22Rv1 (cell line): ENCODE results near the gene KIF27.
"Not testable (repeated sequence)": the region's sequence is repeated elsewhere in the genome, so short reads cannot be mapped to it uniquely, and the experiment has no call there.

Source experiments
- H3K27ac ChIP-seq: fragments of 450-650 bp; 2 replicates; pipeline ENCODE4 v1.5.1; 2017
- ZFX ChIP-seq: fragments of 450-650 bp; IDR thresholded peaks from 2 replicates; pipeline ENCODE4 v1.6.1; 2017; ENCODE audit warnings: antibody characterized with exemption, borderline replicate concordance
- TF ChIP-seq, protein P1 (sequence below): fragments of 450-650 bp; IDR thresholded peaks from 2 replicates; pipeline ENCODE4 v1.5.1; 2017; ENCODE audit warnings: mild to moderate bottlenecking

Gene KIF27

DNA sequence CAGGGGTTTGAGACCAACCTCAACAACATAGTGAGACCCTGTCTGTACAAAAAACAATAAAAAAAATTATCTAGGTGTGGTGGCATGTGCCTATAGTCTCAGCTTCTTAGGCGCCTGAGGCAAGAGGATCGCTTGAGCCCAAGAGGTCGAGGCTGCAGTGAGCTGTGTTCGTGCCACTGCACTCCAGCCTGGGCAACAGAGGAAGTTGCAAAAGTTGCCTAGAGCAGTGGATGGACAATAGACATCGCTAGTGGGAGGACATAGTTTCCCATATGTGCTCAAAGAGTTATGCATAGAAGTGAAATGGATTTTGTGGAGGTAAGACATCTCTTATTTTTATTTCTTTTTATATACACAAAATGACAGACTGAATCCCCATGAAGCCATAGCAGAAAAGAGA, 39.8 kb upstream of the KIF27 start:
- no peak overlapping the region for H3K27ac ChIP-seq
- TF ChIP-seq, protein P1, sequence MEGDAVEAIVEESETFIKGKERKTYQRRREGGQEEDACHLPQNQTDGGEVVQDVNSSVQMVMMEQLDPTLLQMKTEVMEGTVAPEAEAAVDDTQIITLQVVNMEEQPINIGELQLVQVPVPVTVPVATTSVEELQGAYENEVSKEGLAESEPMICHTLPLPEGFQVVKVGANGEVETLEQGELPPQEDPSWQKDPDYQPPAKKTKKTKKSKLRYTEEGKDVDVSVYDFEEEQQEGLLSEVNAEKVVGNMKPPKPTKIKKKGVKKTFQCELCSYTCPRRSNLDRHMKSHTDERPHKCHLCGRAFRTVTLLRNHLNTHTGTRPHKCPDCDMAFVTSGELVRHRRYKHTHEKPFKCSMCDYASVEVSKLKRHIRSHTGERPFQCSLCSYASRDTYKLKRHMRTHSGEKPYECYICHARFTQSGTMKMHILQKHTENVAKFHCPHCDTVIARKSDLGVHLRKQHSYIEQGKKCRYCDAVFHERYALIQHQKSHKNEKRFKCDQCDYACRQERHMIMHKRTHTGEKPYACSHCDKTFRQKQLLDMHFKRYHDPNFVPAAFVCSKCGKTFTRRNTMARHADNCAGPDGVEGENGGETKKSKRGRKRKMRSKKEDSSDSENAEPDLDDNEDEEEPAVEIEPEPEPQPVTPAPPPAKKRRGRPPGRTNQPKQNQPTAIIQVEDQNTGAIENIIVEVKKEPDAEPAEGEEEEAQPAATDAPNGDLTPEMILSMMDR, result no peak
- TF ChIP-seq ZFX, result no peak

DNA sequence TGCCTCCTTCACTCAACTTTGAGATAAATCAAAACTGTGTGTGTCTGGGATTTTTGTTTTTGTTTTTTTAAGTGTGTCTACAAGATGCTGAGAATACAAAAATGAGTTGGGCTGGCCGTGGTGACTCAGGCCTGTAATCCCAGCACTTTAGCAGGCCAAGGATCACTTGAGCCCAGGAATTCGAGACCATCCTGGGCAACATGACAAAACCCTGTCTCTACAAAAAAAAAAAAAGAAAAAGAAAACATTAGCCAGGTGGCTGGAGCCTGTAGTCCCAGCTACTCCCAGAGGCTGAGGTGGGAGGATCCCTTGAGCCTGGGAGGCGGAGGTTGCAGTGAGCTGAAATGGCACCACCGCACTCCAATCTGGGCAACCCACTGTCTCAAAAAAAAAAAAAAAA, 37.8 kb upstream of the KIF27 start:
- TF ChIP-seq, protein P1, result no peak
- no peak for TF ChIP-seq ZFX
- H3K27ac ChIP-seq, result no peak overlapping the region

DNA sequence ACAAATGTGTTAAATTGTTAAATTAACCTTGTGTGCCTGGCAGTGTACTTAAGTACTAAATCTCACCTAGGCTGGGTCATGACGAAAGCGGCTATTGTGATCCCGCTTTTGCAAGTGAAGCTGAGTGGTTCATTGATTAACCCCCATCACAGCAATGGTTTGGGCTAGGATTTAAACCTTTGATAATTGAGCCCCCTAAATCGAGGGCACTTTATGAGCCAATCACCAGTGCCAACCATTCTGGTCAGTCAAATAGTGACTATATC, 35.9 kb upstream of the KIF27 start:
- H3K27ac ChIP-seq, result peak overlapping the region; percentile 95
- TF ChIP-seq, protein P1, result no peak
- no peak for TF ChIP-seq ZFX

DNA sequence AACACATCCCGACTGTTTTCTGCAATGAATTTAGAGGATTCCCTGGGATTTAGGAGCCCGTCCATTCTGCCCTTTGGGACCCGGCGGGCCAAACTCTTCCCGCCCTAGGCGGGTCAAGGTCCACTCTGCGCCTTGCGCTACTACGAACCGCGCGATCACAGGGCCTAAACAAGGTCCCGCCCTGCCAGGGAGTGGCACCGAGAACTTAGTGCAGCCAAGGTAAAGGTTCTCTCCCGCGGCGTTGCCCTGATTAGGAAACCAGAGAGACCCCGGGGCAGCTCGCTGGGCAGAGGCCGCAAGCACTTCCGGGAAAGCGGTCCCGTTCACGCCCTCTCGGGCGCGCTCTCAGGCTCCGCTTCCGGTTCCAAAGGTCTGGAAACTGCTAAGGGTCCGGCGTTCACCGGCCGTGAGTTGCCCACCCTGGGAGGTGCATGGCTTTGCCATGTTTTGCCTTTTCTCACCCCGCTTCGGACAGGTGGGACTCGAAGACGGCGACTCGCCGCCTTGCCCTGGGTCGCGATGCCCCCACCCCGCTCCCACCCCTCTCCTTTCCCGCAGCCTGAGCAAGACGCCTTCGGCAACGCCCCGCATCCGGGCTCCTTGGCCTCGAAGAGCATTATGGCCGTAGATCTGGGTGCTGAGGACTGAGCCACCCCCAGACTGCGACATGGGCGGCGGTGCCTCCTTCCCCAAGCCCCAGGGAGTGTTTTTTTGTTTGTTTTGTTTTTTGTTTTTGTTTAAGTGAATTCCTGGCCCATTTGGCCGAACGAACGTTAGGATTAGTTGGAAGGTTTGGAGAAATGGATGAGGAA, 35.4 kb upstream of the KIF27 start:
- H3K27ac ChIP-seq, result peak overlapping the region; percentile 95

DNA sequence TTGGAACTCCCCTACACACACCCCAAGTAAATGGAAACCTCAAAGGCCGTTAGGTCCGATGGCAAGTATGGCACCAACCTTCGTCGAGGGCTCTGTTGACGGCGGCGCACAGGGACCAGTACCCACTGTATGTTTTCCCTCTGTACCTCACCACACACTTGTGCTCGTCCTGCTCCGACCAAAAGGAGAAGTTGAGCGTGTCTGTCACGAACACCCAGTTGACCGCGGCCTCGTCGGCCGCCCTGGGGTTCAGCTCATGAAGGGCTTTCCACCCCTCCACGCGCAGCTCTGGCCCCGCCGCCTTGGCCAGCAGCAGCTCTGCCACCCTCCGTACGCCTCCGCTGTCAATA, 34.8 kb upstream of the KIF27 start:
- peak overlapping the region; percentile 95 for H3K27ac ChIP-seq
- no peak for TF ChIP-seq ZFX
- TF ChIP-seq, protein P1, result no peak

More for the DNA sequence above, 35.4 kb upstream of the KIF27 start:
- TF ChIP-seq ZFX, result no peak
- TF ChIP-seq, protein P1, result no peak

DNA sequence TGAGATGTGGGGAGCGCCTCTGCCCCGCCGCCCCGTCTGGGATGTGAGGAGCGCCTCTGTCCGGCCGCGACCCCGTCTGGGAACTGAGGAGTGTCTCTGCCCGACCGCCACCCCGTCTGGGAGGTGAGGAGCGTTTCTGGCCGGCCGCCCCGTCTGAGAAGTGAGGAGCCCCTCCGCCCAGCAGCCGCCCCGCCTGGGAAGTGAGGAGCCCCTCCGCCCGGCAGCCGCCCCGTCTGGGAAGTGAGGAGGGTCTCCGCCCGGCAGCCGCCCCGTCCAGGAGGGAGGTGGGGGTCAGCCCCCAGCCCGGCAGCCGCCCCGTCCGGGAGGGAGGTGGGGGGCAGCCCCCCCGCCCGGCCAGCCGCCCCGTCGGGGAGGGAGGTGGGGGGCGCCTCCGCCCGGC, 26.9 kb upstream of the KIF27 start:
- H3K27ac ChIP-seq, result not testable (repeated sequence)

DNA sequence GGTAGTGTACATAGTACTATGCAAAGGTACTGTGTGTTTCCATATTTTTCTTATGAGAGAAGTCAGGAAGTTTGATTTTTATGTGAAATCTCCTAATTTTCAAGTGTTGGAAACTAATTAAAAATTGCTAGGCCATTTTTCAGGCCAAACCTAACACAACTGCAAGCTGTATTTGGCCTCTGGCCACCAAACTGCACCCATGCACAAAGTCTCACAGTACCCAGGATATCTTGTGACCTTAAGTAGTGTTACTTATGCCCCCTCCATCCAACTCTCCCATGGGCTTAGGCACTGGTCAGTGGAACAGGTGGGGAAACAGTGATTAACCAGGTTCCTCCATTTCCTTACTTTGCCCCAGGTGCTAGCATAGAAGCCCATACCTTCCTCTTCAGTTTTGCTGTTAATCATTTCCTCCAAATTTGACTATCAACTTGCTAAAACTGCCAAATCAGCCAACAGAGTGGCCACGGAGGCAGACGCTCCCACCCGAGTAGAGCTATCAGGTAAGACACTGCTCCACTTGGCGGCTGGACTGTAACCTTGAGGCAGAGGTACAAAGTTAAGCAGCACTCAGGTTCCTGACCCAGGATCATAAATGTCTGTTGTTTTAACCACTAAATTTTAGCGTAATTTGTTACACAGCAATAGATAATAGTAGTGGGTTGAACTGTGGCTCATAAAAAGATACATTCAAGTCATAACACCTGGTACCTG, 19.5 kb upstream of the KIF27 start:
- H3K27ac ChIP-seq, result no peak overlapping the region
- TF ChIP-seq, protein P1, result no peak
- TF ChIP-seq ZFX, result no peak
